Fibroblast of the aortic adventitia (primary cell): ENCODE results near the gene TEX48. TPM values are rescaled to one million over a fixed set of nuclear protein-coding genes. Genes with fewer than 3 reads are reported as not detected.

ENCODE experiments used
- DNase-seq: peaks from one replicate; pipeline ENCODE4 v3.0.0-alpha.2; 2010; ENCODE audit warnings: low read depth
- H3K4me3 ChIP-seq: 2 replicates; pipeline ENCODE4 v1.5.1; 2011; ENCODE audit warnings: low read depth, mild to moderate bottlenecking, control low read depth, low read length, moderate library complexity
- CTCF ChIP-seq: IDR thresholded peaks from 2 replicates; pipeline ENCODE4 v1.5.1; 2011; ENCODE audit warnings: mild to moderate bottlenecking, low read length, control low read depth, inconsistent platforms; ENCODE audit not compliant: insufficient read depth
- total RNA-seq: library from RNA; depleted of rRNA; stranded (reverse); fragments of >200 nt; gene quantifications from 2 replicates; pipeline ENCODE4 v1.2.3, GENCODE V29; 2012; ENCODE audit warnings: low replicate concordance

The TEX48 gene
- total RNA-seq, 1 donor = not detected

- no peak for DNase-seq
- H3K4me3 ChIP-seq = no peak overlapping the region
- TF ChIP-seq CTCF = no peak
Measured at GRCh38 chr9:114717908-114718486, 36.0 kb upstream of the TEX48 start.

- no peak overlapping the region for H3K4me3 ChIP-seq
- TF ChIP-seq CTCF = no peak
- no peak for DNase-seq
Measured at GRCh38 chr9:114709636-114710035, 27.6 kb upstream of the TEX48 start.

- no peak for TF ChIP-seq CTCF
- DNase-seq = no peak
- H3K4me3 ChIP-seq = no peak overlapping the region
Measured at GRCh38 chr9:114706711-114707110, 24.7 kb upstream of the TEX48 start.

- no peak for TF ChIP-seq CTCF
- no peak overlapping the region for H3K4me3 ChIP-seq
- DNase-seq = no peak
Measured at GRCh38 chr9:114701988-114702387, 20.0 kb upstream of the TEX48 start.

- no peak for DNase-seq
- TF ChIP-seq CTCF = no peak
- H3K4me3 ChIP-seq = no peak overlapping the region
Measured at GRCh38 chr9:114697951-114698351, 16.0 kb upstream of the TEX48 start.

GRCh38 chr9:114696814-114697544 is 15.0 kb upstream of the TEX48 start:
- DNase-seq = peak; percentile 16
- H3K4me3 ChIP-seq = no peak overlapping the region
- TF ChIP-seq CTCF = no peak
